ENCODE results near the gene AGO3. TPM values are rescaled to one million over a fixed set of nuclear protein-coding genes. Genes with fewer than 3 reads are reported as not detected.
A peak's percentile ranks its signal among the peaks of the same experiment; 100 is the strongest.

The AGO3 gene
- total and polyA plus RNA-seq, 8 donors = 1.9 to 33.8 (median 12.4) TPM

GRCh38 chr1:36031441-36031840 is 100.5 kb downstream of the AGO3 start:
- H3K9me3 ChIP-seq = no peaks in the 10 kb centered on the region
- no peak overlapping the region for H3K27ac ChIP-seq
- intact Hi-C loops (cut with DNase I; ENCODE audit: low total_unique reads) = no loop called here
- no peaks in the 10 kb centered on the region for H3K27me3 ChIP-seq
- peaks cover 19 to 92% (median 84%) of the 10 kb centered on the region in 4 donors for H3K36me3 ChIP-seq
- no peak overlapping the region for H3K4me3 ChIP-seq
- DNase-seq = no peak
- H3K4me1 ChIP-seq = peaks cover 0 to 5% (median 0%) of the 10 kb centered on the region in 4 donors
- TF ChIP-seq EP300 (IDR thresholded peaks at IDR 0.05) (no peak), POLR2AphosphoS5 (IDR thresholded peaks at IDR 0.05) (no peak), POLR2A (IDR thresholded peaks at IDR 0.05) (no peak)
- TF ChIP-seq, protein P1, sequence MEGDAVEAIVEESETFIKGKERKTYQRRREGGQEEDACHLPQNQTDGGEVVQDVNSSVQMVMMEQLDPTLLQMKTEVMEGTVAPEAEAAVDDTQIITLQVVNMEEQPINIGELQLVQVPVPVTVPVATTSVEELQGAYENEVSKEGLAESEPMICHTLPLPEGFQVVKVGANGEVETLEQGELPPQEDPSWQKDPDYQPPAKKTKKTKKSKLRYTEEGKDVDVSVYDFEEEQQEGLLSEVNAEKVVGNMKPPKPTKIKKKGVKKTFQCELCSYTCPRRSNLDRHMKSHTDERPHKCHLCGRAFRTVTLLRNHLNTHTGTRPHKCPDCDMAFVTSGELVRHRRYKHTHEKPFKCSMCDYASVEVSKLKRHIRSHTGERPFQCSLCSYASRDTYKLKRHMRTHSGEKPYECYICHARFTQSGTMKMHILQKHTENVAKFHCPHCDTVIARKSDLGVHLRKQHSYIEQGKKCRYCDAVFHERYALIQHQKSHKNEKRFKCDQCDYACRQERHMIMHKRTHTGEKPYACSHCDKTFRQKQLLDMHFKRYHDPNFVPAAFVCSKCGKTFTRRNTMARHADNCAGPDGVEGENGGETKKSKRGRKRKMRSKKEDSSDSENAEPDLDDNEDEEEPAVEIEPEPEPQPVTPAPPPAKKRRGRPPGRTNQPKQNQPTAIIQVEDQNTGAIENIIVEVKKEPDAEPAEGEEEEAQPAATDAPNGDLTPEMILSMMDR (IDR thresholded peaks at IDR 0.05) = no peak
- WGBS, 5 donors = 97 to 100% (median 98%) methylated on average over 2 of the region's 2 CpGs

DNA sequence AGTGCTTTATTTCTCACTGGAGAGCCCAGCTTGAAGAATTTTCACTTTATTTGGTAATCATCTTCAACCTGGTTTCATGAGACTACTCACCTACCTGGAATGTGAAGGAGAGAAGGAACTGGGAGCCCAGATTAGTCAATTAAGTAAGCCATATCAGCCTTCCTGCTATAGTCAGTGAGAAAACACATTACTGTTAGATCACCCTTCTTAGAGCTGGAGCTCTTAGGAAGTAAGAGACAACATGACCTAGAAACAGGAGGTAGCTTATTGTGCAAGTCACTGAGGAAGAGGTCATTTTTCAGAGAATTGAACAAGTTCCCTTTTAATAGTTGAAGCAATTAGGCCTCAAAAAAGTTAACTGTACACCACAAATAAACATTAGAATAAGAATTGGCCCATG is 103.8 kb downstream of the AGO3 start:
- intact Hi-C loops (cut with DNase I; ENCODE audit: low total_unique reads) = no loop called here
- H3K4me3 ChIP-seq = no peak overlapping the region

GRCh38 chr1:36035154-36035553 is 104.2 kb downstream of the AGO3 start:
- H3K27me3 ChIP-seq = no peaks in the 10 kb centered on the region
- peaks cover 18 to 90% (median 84%) of the 10 kb centered on the region in 4 donors for H3K36me3 ChIP-seq
- no peak for DNase-seq
- TF ChIP-seq POLR2A (IDR thresholded peaks at IDR 0.05) (no peak), POLR2AphosphoS5 (IDR thresholded peaks at IDR 0.05) (no peak), EP300 (IDR thresholded peaks at IDR 0.05) (no peak)
- TF ChIP-seq, protein P1 (IDR thresholded peaks at IDR 0.05) = no peak
- no peaks in the 10 kb centered on the region for H3K9me3 ChIP-seq
- intact Hi-C loops (cut with DNase I; ENCODE audit: low total_unique reads) = no loop called here
- H3K4me1 ChIP-seq = peaks cover 0 to 5% (median 0%) of the 10 kb centered on the region in 4 donors
- WGBS, 5 donors = 62 to 73% (median 68%) methylated on average over 3 of the region's 3 CpGs
- peak overlapping the region in 2 of 5 donors; percentile 33 to 39 for H3K27ac ChIP-seq
- H3K4me3 ChIP-seq = no peak overlapping the region

More for the DNA sequence above, 103.8 kb downstream of the AGO3 start:
- TF ChIP-seq POLR2A (IDR thresholded peaks at IDR 0.05) (no peak), EP300 (IDR thresholded peaks at IDR 0.05) (no peak), POLR2AphosphoS5 (IDR thresholded peaks at IDR 0.05) (no peak)
- TF ChIP-seq, protein P1 (IDR thresholded peaks at IDR 0.05) = no peak
- peaks cover 17 to 90% (median 84%) of the 10 kb centered on the region in 4 donors for H3K36me3 ChIP-seq
- no peaks in the 10 kb centered on the region for H3K9me3 ChIP-seq
- no peaks in the 10 kb centered on the region for H3K27me3 ChIP-seq
- H3K27ac ChIP-seq = peak overlapping the region in 2 of 5 donors; percentile 33 to 39
- peak in 1 of 2 donors; percentile 5 for DNase-seq
- H3K4me1 ChIP-seq = peaks cover 0 to 5% (median 0%) of the 10 kb centered on the region in 4 donors

DNA sequence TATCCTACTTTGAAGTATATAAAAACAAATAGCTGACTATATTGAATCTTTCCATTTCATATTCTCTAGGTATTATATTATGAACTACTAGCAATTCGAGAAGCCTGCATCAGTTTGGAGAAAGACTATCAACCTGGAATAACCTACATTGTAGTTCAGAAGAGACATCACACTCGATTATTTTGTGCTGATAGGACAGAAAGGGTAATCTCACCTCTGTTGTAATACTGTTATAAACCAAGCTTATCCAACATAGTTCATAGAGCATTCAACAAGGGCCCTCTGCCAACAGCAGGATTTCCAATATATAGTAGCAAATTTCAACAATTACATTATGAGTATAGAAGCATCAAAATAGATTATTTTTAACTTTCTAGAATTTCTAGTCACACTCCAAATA is 109.3 kb downstream of the AGO3 start:
- Histone ChIP-seq H3K4me3 (no peak overlapping the region), H3K4me1 (no peaks in the 10 kb centered on the region), H3K36me3 (peaks cover 20 to 94% (median 90%) of the 10 kb centered on the region in 4 donors), H3K27me3 (no peaks in the 10 kb centered on the region), H3K27ac (no peak overlapping the region), H3K9me3 (no peaks in the 10 kb centered on the region)
- intact Hi-C loops (cut with DNase I; ENCODE audit: low total_unique reads) = no loop called here
- no peak for DNase-seq
- TF ChIP-seq EP300 (IDR thresholded peaks at IDR 0.05) (no peak), POLR2AphosphoS5 (IDR thresholded peaks at IDR 0.05) (no peak), POLR2A (IDR thresholded peaks at IDR 0.05) (no peak)
- TF ChIP-seq, protein P1 (IDR thresholded peaks at IDR 0.05) = no peak
- WGBS, 5 donors = 82 to 91% (median 87%) methylated on average over 2 of the region's 2 CpGs
